Mesenchymal stem cell (in vitro differentiated cells and primary cell): ENCODE results near the gene LIMA1.

Experiments used
- DNase-seq: peaks from one replicate; pipeline ENCODE4 v3.0.0-alpha.2; 2013
- H2AFZ ChIP-seq: one replicate; pipeline ENCODE4 v1.6.1; 2013; ENCODE audit warnings: low read depth, mild to moderate bottlenecking, control low read depth, inconsistent platforms, low read length, moderate library complexity
- H2AK5ac ChIP-seq: 2 replicates; pipeline ENCODE4 v1.6.1; 2013; ENCODE audit warnings: low read length, moderate library complexity, mild to moderate bottlenecking, inconsistent platforms; ENCODE audit not compliant: severe bottlenecking
- H2BK120ac ChIP-seq: one replicate; pipeline ENCODE4 v1.6.1; 2013; ENCODE audit warnings: low read depth, mild to moderate bottlenecking, inconsistent platforms, low read length, moderate library complexity
- H2BK12ac ChIP-seq, 2 experiments: one replicate each; pipeline ENCODE4 v1.6.1; 2013; ENCODE audit warnings: inconsistent platforms in 2 of 2, low read length in 2 of 2, mild to moderate bottlenecking in 2 of 2, moderate library complexity in 2 of 2, control low read depth in 1 of 2
- H2BK15ac ChIP-seq: one replicate; pipeline ENCODE4 v1.6.1; 2013; ENCODE audit warnings: mild to moderate bottlenecking, low read depth, inconsistent platforms; ENCODE audit not compliant: poor library complexity, severe bottlenecking
- H2BK5ac ChIP-seq: 2 replicates; pipeline ENCODE4 v1.6.1; 2013; ENCODE audit warnings: low read depth, mild to moderate bottlenecking, low read length, control low read depth, inconsistent platforms; ENCODE audit not compliant: poor library complexity, severe bottlenecking
- H3K14ac ChIP-seq, 2 experiments: one replicate each; pipeline ENCODE4 v1.6.1; 2013; ENCODE audit warnings: inconsistent platforms in 2 of 2, low read length in 2 of 2, control low read depth in 1 of 2, mild to moderate bottlenecking in 1 of 2, moderate library complexity in 1 of 2
- H3K18ac ChIP-seq, 2 experiments: one replicate each; pipeline ENCODE4 v1.6.1; 2013; ENCODE audit warnings: inconsistent platforms in 2 of 2, low read length in 2 of 2, control low read depth in 1 of 2, low read depth in 1 of 2, mild to moderate bottlenecking in 1 of 2
- H3K23ac ChIP-seq, 2 experiments: one replicate each; pipeline ENCODE4 v1.6.1; 2013; ENCODE audit warnings: inconsistent platforms in 2 of 2, low read length in 2 of 2, mild to moderate bottlenecking in 2 of 2, moderate library complexity in 2 of 2, control low read depth in 1 of 2
- H3K27ac ChIP-seq: 2 replicates; pipeline ENCODE4 v1.5.1; 2013; ENCODE audit warnings: mild to moderate bottlenecking, moderate library complexity, low read length, control low read depth, inconsistent platforms; ENCODE audit not compliant: poor library complexity, severe bottlenecking
- H3K27me3 ChIP-seq, 2 experiments: 2 replicates each; pipeline versions ENCODE4 v1.6.1 to v1.7.0; 2013; ENCODE audit warnings: low read length in 2 of 2, mild to moderate bottlenecking in 2 of 2, moderate library complexity in 2 of 2, control low read depth in 1 of 2, inconsistent platforms in 1 of 2; ENCODE audit not compliant: control insufficient read depth in 1 of 2, insufficient read depth in 1 of 2
- H3K36me3 ChIP-seq, 2 experiments: 2 replicates each; pipeline versions ENCODE4 v1.6.1 to v1.7.0; 2013; ENCODE audit warnings: low read length in 2 of 2, control low read depth in 1 of 2, inconsistent platforms in 1 of 2, low read depth in 1 of 2, mild to moderate bottlenecking in 1 of 2; ENCODE audit not compliant: insufficient read depth in 2 of 2, control insufficient read depth in 1 of 2
- H3K4ac ChIP-seq, 2 experiments: one replicate each; pipeline ENCODE4 v1.6.1; 2013; ENCODE audit warnings: inconsistent platforms in 2 of 2, low read length in 2 of 2, mild to moderate bottlenecking in 2 of 2, moderate library complexity in 2 of 2, control low read depth in 1 of 2, low read depth in 1 of 2
- H3K4me1 ChIP-seq: 2 replicates; pipeline ENCODE4 v1.6.1; 2013; ENCODE audit warnings: low read depth, low read length, control low read depth; ENCODE audit not compliant: control insufficient read depth, insufficient read depth
- H3K4me2 ChIP-seq: 2 replicates; pipeline ENCODE4 v1.6.1; 2013; ENCODE audit warnings: low read length, mild to moderate bottlenecking, inconsistent platforms; ENCODE audit not compliant: poor library complexity, severe bottlenecking
- H3K4me3 ChIP-seq, 2 experiments: 2 replicates each; pipeline versions ENCODE4 v1.5.1 to v1.7.0; 2013; ENCODE audit warnings: low read length in 2 of 2, mild to moderate bottlenecking in 2 of 2, control low read depth in 1 of 2, low read depth in 1 of 2; ENCODE audit not compliant: insufficient read depth in 1 of 2
- H3K79me1 ChIP-seq: replicated peaks from 2 replicates; pipeline ENCODE4 v1.6.1; 2013; ENCODE audit warnings: mild to moderate bottlenecking, control low read depth, low read length, inconsistent platforms; ENCODE audit not compliant: poor library complexity, severe bottlenecking
- H3K9ac ChIP-seq: 2 replicates; pipeline ENCODE4 v1.7.0; 2013; ENCODE audit warnings: mild to moderate bottlenecking, low read length, moderate library complexity
- H3K9me3 ChIP-seq: 2 replicates; pipeline ENCODE4 v1.7.0; 2013; ENCODE audit warnings: mild to moderate bottlenecking, low read length; ENCODE audit not compliant: control insufficient read depth
- H4K8ac ChIP-seq: one replicate; pipeline ENCODE4 v1.6.1; 2013; ENCODE audit warnings: inconsistent platforms, mild to moderate bottlenecking, low read length, moderate library complexity
- H4K91ac ChIP-seq: one replicate; pipeline ENCODE4 v1.6.1; 2013; ENCODE audit warnings: mild to moderate bottlenecking, low read length, inconsistent platforms
- WGBS: methylation state at CpG from one replicate; pipeline ENCODE4 v1.1.7; 2013; ENCODE audit warnings: mixed read lengths; 5-methylcytosine and 5-hydroxymethylcytosine counted together

Gene LIMA1

DNA sequence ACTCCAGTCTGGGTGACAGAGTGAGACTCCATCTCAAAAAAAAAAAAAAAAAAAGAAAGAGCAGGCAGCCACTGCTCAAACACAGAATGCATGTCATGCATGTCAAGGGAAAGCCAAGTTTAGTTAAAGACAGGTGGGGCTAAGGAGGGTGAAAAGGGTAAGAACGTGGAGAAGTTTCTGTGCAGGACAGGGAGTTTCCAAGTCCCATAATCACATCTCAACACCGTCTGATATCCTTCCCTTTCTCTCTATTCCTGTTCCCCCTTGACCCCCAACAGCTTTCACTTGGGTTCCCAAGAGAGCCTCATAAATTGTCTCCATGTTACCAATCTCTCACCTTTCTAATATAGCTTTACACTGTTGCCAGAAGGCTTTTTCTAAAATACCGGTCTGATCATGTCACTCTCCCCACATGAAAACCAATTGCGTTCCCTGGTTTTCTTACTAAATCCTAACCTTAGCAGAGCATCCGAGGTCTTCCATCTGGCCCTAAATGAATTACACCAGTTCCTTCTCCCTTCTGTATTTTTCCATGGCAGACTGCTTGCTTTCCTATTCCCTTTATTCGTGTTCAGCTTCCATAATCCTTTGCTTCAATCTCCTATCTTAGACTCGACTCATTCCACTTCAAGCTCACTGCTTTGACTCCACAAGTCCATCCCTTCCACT is 37.0 kb downstream of the LIMA1 start:
- peak overlapping the region in 1 of 2 experiments; percentile 58 for H3K18ac ChIP-seq
- H2AFZ ChIP-seq: no peak overlapping the region
- H3K9me3 ChIP-seq: no peaks in the 10 kb centered on the region
- no peak overlapping the region for H3K23ac ChIP-seq
- no peaks in the 10 kb centered on the region for H3K79me1 ChIP-seq
- no peak overlapping the region for H4K91ac ChIP-seq
- H3K14ac ChIP-seq: no peak overlapping the region
- H3K27ac ChIP-seq: peak overlapping the region; percentile 84
- H2BK120ac ChIP-seq: no peak overlapping the region
- H3K27me3 ChIP-seq: no peaks in the 10 kb centered on the region
- peak overlapping the region; percentile 81 for H2BK5ac ChIP-seq
- peak; percentile 48 for DNase-seq
- H3K4me3 ChIP-seq: peak overlapping the region in 1 of 2 experiments; percentile 0
- peak overlapping the region; percentile 81 for H2AK5ac ChIP-seq
- no peak overlapping the region for H4K8ac ChIP-seq
- peaks cover 0 to 14% of the 10 kb centered on the region in 2 experiments for H3K36me3 ChIP-seq
- H3K4ac ChIP-seq: peak overlapping the region in 1 of 2 experiments; percentile 75
- 78% methylated on average over 7 of the region's 7 CpGs for WGBS
- peak overlapping the region; percentile 81 for H3K9ac ChIP-seq
- H2BK15ac ChIP-seq: no peak overlapping the region
- peak overlapping the region; percentile 52 to 84 for H2BK12ac ChIP-seq
- H3K4me2 ChIP-seq: no peak overlapping the region
- H3K4me1 ChIP-seq: peaks cover 13% of the 10 kb centered on the region

GRCh38 chr12:50243507-50243906 is 39.8 kb downstream of the LIMA1 start:
- Histone ChIP-seq H3K27me3 (no peaks in the 10 kb centered on the region), H3K27ac (peak overlapping the region; percentile 95), H2AFZ (no peak overlapping the region), H3K9me3 (no peaks in the 10 kb centered on the region), H3K9ac (peak overlapping the region; percentile 84), H3K4me1 (peaks cover 15% of the 10 kb centered on the region), H3K79me1 (no peaks in the 10 kb centered on the region), H3K23ac (no peak overlapping the region), H2AK5ac (peak overlapping the region; percentile 84), H3K4ac (no peak overlapping the region), H2BK12ac (peak overlapping the region in 1 of 2 experiments; percentile 73), H4K91ac (no peak overlapping the region), H3K4me3 (no peak overlapping the region), H2BK120ac (no peak overlapping the region), H3K4me2 (no peak overlapping the region), H3K36me3 (peaks cover 0 to 14% of the 10 kb centered on the region in 2 experiments), H2BK5ac (no peak overlapping the region), H2BK15ac (no peak overlapping the region), H4K8ac (no peak overlapping the region), H3K14ac (no peak overlapping the region), H3K18ac (peak overlapping the region in 1 of 2 experiments; percentile 49)
- 94% methylated on average over 1 of the region's 1 CpG for WGBS
- no peak for DNase-seq

DNA sequence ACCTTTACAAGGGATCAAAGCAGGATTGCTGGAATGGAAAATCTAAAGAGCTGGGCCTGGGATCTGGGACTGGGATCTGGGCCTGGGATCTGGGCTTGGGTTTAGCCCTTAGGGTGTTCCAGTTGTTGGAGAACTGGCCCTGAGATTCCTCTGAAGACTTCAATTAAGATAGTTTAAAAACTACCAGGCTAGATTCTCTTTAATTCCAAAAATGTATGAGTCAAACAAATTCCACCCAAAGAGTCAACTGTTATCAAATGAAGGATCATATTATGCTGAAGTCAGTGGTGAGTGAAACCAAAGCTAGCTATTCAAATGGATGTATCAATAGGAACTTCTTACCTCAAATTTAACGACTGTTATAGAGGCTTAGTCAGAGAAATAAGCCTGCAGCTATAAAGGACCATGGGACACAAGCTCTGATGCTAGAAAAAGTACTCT is 40.5 kb downstream of the LIMA1 start:
- WGBS: 67% methylated on average over 1 of the region's 1 CpG
- DNase-seq: peak; percentile 40
- peaks cover 0 to 9% of the 10 kb centered on the region in 2 experiments for H3K36me3 ChIP-seq

GRCh38 chr12:50241178-50241577 is 42.1 kb downstream of the LIMA1 start:
- Histone ChIP-seq H3K27ac (peak overlapping the region; percentile 92), H2BK120ac (no peak overlapping the region), H2BK15ac (no peak overlapping the region), H4K91ac (no peak overlapping the region), H2BK12ac (no peak overlapping the region), H3K4ac (no peak overlapping the region), H3K36me3 (peaks cover 0 to 10% of the 10 kb centered on the region in 2 experiments), H3K79me1 (no peaks in the 10 kb centered on the region), H3K4me1 (peaks cover 7% of the 10 kb centered on the region), H4K8ac (no peak overlapping the region), H3K9ac (peak overlapping the region; percentile 83), H3K4me2 (no peak overlapping the region), H3K18ac (no peak overlapping the region), H2AFZ (no peak overlapping the region), H3K27me3 (no peaks in the 10 kb centered on the region), H3K23ac (no peak overlapping the region), H3K14ac (no peak overlapping the region), H2AK5ac (no peak overlapping the region), H3K9me3 (no peaks in the 10 kb centered on the region), H3K4me3 (peak overlapping the region in 1 of 2 experiments; percentile 12), H2BK5ac (no peak overlapping the region)
- no CpG with 5 or more reads among the region's 1 CpG for WGBS
- DNase-seq: peak; percentile 72

More for the DNA sequence above, 40.5 kb downstream of the LIMA1 start:
- Histone ChIP-seq H2AFZ (no peak overlapping the region), H3K4me3 (peak overlapping the region in 1 of 2 experiments; percentile 40), H3K23ac (no peak overlapping the region), H2BK12ac (peak overlapping the region; percentile 69 to 86), H3K27ac (peak overlapping the region; percentile 95), H3K4me2 (peak overlapping the region; percentile 18), H2BK5ac (no peak overlapping the region), H3K14ac (no peak overlapping the region), H4K91ac (no peak overlapping the region), H2BK120ac (peak overlapping the region; percentile 64), H3K4me1 (peaks cover 14% of the 10 kb centered on the region), H3K9ac (peak overlapping the region; percentile 84), H2AK5ac (peak overlapping the region; percentile 81), H3K4ac (peak overlapping the region; percentile 81 to 89), H3K18ac (peak overlapping the region; percentile 64 to 83), H3K27me3 (no peaks in the 10 kb centered on the region), H4K8ac (peak overlapping the region; percentile 75), H3K9me3 (no peaks in the 10 kb centered on the region), H3K79me1 (no peaks in the 10 kb centered on the region), H2BK15ac (no peak overlapping the region)
